Endothelial cell of umbilical vein (primary cell): Measurements from ENCODE around the gene GSTA5. TPM values are rescaled to one million over a fixed set of nuclear protein-coding genes. Genes with fewer than 3 reads are reported as not detected.

Source experiments
- BruUV-seq: library from RNA; stranded (reverse); fragments of 400-500 nt; replicated peaks from 2 replicates; lab custom pipeline; 2021; lab: Mats Ljungman, UMichigan
- CTCF ChIA-PET: fragments of 300-600, 350-600 bp; sonication (Branson Sonifier 250); formaldehyde crosslinking; loops from one replicate; lab custom pipeline; 2021; ENCODE audit warnings: antibody characterized with exemption, inconsistent platforms; lab: Charles Lee
- POLR2A ChIA-PET: fragments of 300-600, 350-600 bp; sonication (Branson Sonifier 250); formaldehyde crosslinking; loops from one replicate; lab custom pipeline; 2021; ENCODE audit warnings: antibody characterized with exemption, inconsistent platforms; lab: Charles Lee
- DNase-seq: peaks from one replicate; pipeline ENCODE4 v3.0.0-alpha.2; 2011; ENCODE audit warnings: low read depth, low spot score
- FAIRE-seq: peaks from 2 replicates; lab custom pipeline; 2011; peaks lifted over from hg19 to GRCh38; lab: Jason Lieb, UNC
- H2AFZ ChIP-seq: 2 replicates; pipeline ENCODE4 v1.6.0; 2012; ENCODE audit warnings: low read depth, low read length, control low read depth, inconsistent platforms
- H3K27ac ChIP-seq: 2 replicates; pipeline ENCODE4 v1.5.1; 2011; ENCODE audit warnings: low read depth, mild to moderate bottlenecking, control low read depth, low read length, moderate library complexity; ENCODE audit not compliant: insufficient read depth
- H3K27me3 ChIP-seq, 2 experiments: 2 replicates each; pipeline versions ENCODE4 v1.6.0 to v1.6.1; 2011; ENCODE audit warnings: low read length in 2 of 2, mixed read lengths in 1 of 2; ENCODE audit not compliant: control insufficient read depth in 2 of 2, insufficient read depth in 2 of 2
- H3K36me3 ChIP-seq, 2 experiments: 2 replicates in 1 of 2; 3 replicates in 1 of 2; pipeline ENCODE4 v1.5.1; 2011; ENCODE audit warnings: low read length in 2 of 2, mild to moderate bottlenecking in 1 of 2, moderate library complexity in 1 of 2; ENCODE audit not compliant: control insufficient read depth in 2 of 2, insufficient read depth in 2 of 2; ENCODE audit errors: extremely low read depth in 1 of 2
- H3K4me1 ChIP-seq: 3 replicates; pipeline ENCODE4 v1.5.1; 2011; ENCODE audit warnings: mild to moderate bottlenecking, low read length; ENCODE audit not compliant: control insufficient read depth, insufficient read depth; ENCODE audit errors: extremely low read depth
- H3K4me2 ChIP-seq: 2 replicates; pipeline ENCODE4 v1.6.1; 2011; ENCODE audit warnings: low read length, control low read depth, mixed read lengths; ENCODE audit not compliant: insufficient read depth
- H3K4me3 ChIP-seq, 3 experiments: fragments of 200-600 bp in 1 of 3; sonication (generic), shearing (Covaris generic) in 1 of 3; replicated peaks in 1 of 3; 2 replicates each; pipeline ENCODE4 v1.5.1; 2011 to 2016; ENCODE audit warnings: control low read depth in 3 of 3, low read length in 3 of 3, mild to moderate bottlenecking in 2 of 3, inconsistent platforms in 1 of 3, low read depth in 1 of 3, moderate library complexity in 1 of 3; ENCODE audit not compliant: insufficient read depth in 1 of 3
- H3K79me2 ChIP-seq: 2 replicates; pipeline ENCODE4 v1.6.0; 2012; ENCODE audit warnings: low read length, inconsistent platforms; ENCODE audit not compliant: control insufficient read depth, insufficient read depth
- H3K9ac ChIP-seq: replicated peaks from 2 replicates; pipeline ENCODE3; 2011; ENCODE audit warnings: low read length, control low read depth; ENCODE audit not compliant: insufficient read depth; ENCODE audit errors: extremely low read depth
- H3K9me1 ChIP-seq: replicated peaks from 3 replicates; pipeline ENCODE4 v1.6.0; 2011; ENCODE audit warnings: mild to moderate bottlenecking, low read length; ENCODE audit not compliant: control insufficient read depth, insufficient read depth; ENCODE audit errors: extremely low read depth
- H3K9me3 ChIP-seq: replicated peaks from 2 replicates; pipeline ENCODE4 v1.5.1; 2012; ENCODE audit warnings: low read length, inconsistent platforms; ENCODE audit not compliant: control insufficient read depth, insufficient read depth
- H4K20me1 ChIP-seq: replicated peaks from 2 replicates; pipeline ENCODE3; 2011; ENCODE audit warnings: mild to moderate bottlenecking, low read length; ENCODE audit not compliant: control insufficient read depth, insufficient read depth; ENCODE audit errors: extremely low read depth
- EZH2 ChIP-seq: IDR thresholded peaks from 2 replicates; pipeline ENCODE4 v1.6.1; 2012; ENCODE audit warnings: borderline replicate concordance, low read depth, mild to moderate bottlenecking, moderate library complexity, low read length, inconsistent platforms; ENCODE audit not compliant: severe bottlenecking
- FOS ChIP-seq: IDR thresholded peaks from 2 replicates; pipeline ENCODE4 v1.6.1; 2011; ENCODE audit warnings: mild to moderate bottlenecking, low read length, moderate library complexity, borderline replicate concordance; ENCODE audit not compliant: insufficient read depth
- GATA2 ChIP-seq: IDR thresholded peaks from 2 replicates; pipeline ENCODE4 v1.7.0; 2011; ENCODE audit warnings: low read depth, mild to moderate bottlenecking, moderate library complexity, mixed read lengths, low read length; ENCODE audit not compliant: insufficient read length, insufficient read depth
- JUN ChIP-seq: IDR thresholded peaks from 2 replicates; pipeline ENCODE4 v1.6.1; 2011; ENCODE audit warnings: borderline replicate concordance, low read depth; ENCODE audit not compliant: insufficient read length, insufficient read depth
- MYC ChIP-seq: IDR thresholded peaks from one replicate; pipeline ENCODE4 v1.6.1; 2011; ENCODE audit warnings: mild to moderate bottlenecking, low read depth, low read length
- POLR2A ChIP-seq: IDR thresholded peaks from 2 replicates; pipeline ENCODE4 v1.6.1; 2012; ENCODE audit warnings: low read depth, mild to moderate bottlenecking, control low read depth, low read length
- POLR2AphosphoS5 ChIP-seq: IDR thresholded peaks from 2 replicates; pipeline ENCODE4 v1.6.1; 2012; ENCODE audit warnings: low read depth, mild to moderate bottlenecking, control low read depth, low read length, moderate library complexity; ENCODE audit not compliant: insufficient read depth
- dilution Hi-C: fragments of 300-500 bp; cut with MboI; formaldehyde crosslinking; loops from one replicate; pipeline ENCODE4 v1.15.0; 2019; ENCODE audit warnings: low sequenced_read_pairs; ENCODE audit not compliant: extremely low pct_ligation_motif_present
- intact Hi-C: fragments of 100-400 bp; cut with micrococcal nuclease; formaldehyde crosslinking; loops from one replicate; pipeline ENCODE4 v1.10.0; 2022
- polyA plus RNA-seq, 4 experiments: library from polyadenylated mRNA; depleted of rRNA in 3 of 4; stranded (reverse) in 3 of 4; unstranded in 1 of 4; fragments of >200 nt; gene quantifications; 2 replicates each; pipeline versions ENCODE4 v1.2.1 to v1.2.3, GENCODE V29; 2011 to 2012; ENCODE audit warnings: missing spikeins in 1 of 4
- total RNA-seq: library from RNA; stranded (reverse); gene quantifications from 2 replicates; pipeline ENCODE4 v1.2.3, GENCODE V29; 2021
- TF ChIP-seq, protein P1 (sequence below), 2 donors: IDR thresholded peaks; 1 replicate in 1 of 2; 2 replicates in 1 of 2; pipeline ENCODE4 v1.5.1; 2011; ENCODE audit warnings: low read length in 2 of 2, mild to moderate bottlenecking in 2 of 2, moderate library complexity in 2 of 2, control low read depth in 1 of 2, inconsistent platforms in 1 of 2, low read depth in 1 of 2; ENCODE audit not compliant: insufficient read depth in 1 of 2; ENCODE audit errors: extremely low read depth in 1 of 2
- TF ChIP-seq, protein P2 (sequence below): IDR thresholded peaks from 2 replicates; pipeline ENCODE4 v1.6.1; 2011; ENCODE audit not compliant: insufficient read depth, insufficient read length

The GSTA5 gene
- total and polyA plus RNA-seq, 2 donors (not counting 3 experiments of a cell fraction or from before 2014, with no cell fraction given): not detected

DNA sequence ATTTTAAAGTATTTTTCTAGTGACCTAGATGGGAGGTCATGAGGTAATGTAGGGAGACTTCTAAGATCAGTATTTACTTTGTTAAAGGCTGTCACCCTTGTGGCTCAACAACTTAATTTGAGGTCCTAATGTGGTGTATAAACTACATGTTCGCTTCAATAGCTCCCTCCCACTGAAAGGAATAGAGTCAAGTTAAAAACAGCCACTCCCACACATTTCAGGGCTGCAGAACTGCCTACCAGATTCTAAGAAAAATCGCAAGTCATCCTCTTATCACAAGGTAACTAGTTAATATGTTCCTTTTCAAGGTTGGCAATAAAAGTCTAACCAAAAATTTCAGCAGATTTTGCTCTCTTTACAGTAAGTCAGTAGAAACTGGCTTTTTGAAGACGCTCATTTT is 52.1 kb downstream of the GSTA5 start:
- Histone ChIP-seq H3K27me3 (no peaks in the 10 kb centered on the region), H2AFZ (no peak overlapping the region), H3K9me1 (no peaks in the 10 kb centered on the region), H3K4me3 (no peak overlapping the region), H4K20me1 (no peaks in the 10 kb centered on the region), H3K9me3 (no peaks in the 10 kb centered on the region), H3K27ac (no peak overlapping the region), H3K79me2 (no peaks in the 10 kb centered on the region), H3K4me2 (no peak overlapping the region), H3K36me3 (no peaks in the 10 kb centered on the region), H3K9ac (no peak overlapping the region), H3K4me1 (no peaks in the 10 kb centered on the region)
- POLR2A ChIA-PET: no interaction called here
- BruUV-seq: no TSS peak
- DNase-seq (no peak), FAIRE-seq (no peak)
- CTCF ChIA-PET: no interaction called here
- dilution Hi-C loops (no loop called here), intact Hi-C loops (no loop called here)
- TF ChIP-seq, protein P1, sequence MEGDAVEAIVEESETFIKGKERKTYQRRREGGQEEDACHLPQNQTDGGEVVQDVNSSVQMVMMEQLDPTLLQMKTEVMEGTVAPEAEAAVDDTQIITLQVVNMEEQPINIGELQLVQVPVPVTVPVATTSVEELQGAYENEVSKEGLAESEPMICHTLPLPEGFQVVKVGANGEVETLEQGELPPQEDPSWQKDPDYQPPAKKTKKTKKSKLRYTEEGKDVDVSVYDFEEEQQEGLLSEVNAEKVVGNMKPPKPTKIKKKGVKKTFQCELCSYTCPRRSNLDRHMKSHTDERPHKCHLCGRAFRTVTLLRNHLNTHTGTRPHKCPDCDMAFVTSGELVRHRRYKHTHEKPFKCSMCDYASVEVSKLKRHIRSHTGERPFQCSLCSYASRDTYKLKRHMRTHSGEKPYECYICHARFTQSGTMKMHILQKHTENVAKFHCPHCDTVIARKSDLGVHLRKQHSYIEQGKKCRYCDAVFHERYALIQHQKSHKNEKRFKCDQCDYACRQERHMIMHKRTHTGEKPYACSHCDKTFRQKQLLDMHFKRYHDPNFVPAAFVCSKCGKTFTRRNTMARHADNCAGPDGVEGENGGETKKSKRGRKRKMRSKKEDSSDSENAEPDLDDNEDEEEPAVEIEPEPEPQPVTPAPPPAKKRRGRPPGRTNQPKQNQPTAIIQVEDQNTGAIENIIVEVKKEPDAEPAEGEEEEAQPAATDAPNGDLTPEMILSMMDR (IDR thresholded peaks at IDR 0.05; ENCODE audit: extremely low read depth in 1 of 2, insufficient read depth in 1 of 2, low read depth in 1 of 2, low read length in 2 of 2): no peak
- no peak for TF ChIP-seq POLR2A
- no peak for TF ChIP-seq EZH2
- TF ChIP-seq, protein P2, sequence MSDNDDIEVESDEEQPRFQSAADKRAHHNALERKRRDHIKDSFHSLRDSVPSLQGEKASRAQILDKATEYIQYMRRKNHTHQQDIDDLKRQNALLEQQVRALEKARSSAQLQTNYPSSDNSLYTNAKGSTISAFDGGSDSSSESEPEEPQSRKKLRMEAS: no peak
- TF ChIP-seq FOS: no peak
- no peak for TF ChIP-seq MYC
- no peak for TF ChIP-seq POLR2AphosphoS5
- no peak for TF ChIP-seq JUN
- no peak for TF ChIP-seq GATA2
